A673 (cell line): ENCODE results near the gene PREX1. TPM values are rescaled to one million over a fixed set of nuclear protein-coding genes. Genes with fewer than 3 reads are reported as not detected.

Source experiments
- BruUV-seq: library from RNA; stranded (reverse); fragments of 400-500 nt; replicated peaks from 2 replicates; lab custom pipeline; 2021; lab: Mats Ljungman, UMichigan
- CTCF ChIA-PET: fragments of 300-600 bp; sonication (Branson Sonifier 250); formaldehyde crosslinking; loops from one replicate; lab custom pipeline; 2022; ENCODE audit warnings: antibody characterized with exemption; lab: Charles Lee
- POLR2A ChIA-PET: fragments of 300-600 bp; sonication (Branson Sonifier 250); formaldehyde crosslinking; loops from one replicate; lab custom pipeline; 2022; ENCODE audit warnings: antibody characterized with exemption; ENCODE audit not compliant: low non-redundant PET; lab: Charles Lee
- DNase-seq: peaks from one replicate; pipeline ENCODE4 v3.0.0-alpha.2; 2015; ENCODE audit warnings: low spot score
- H3K27ac ChIP-seq: fragments of 200-600 bp; sonication (generic); 2 replicates; pipeline ENCODE4 v1.5.1; 2016; ENCODE audit warnings: mixed run types, low read depth, mild to moderate bottlenecking, mixed read lengths, antibody characterized with exemption, low read length; ENCODE audit not compliant: poor library complexity, severe bottlenecking
- H3K27me3 ChIP-seq: fragments of 200-600 bp; sonication (generic); replicated peaks from 2 replicates; pipeline ENCODE4 v1.6.1; 2017; ENCODE audit warnings: mixed run types, low read depth, mild to moderate bottlenecking, mixed read lengths, antibody characterized with exemption, low read length; ENCODE audit not compliant: insufficient read depth, poor library complexity
- H3K36me3 ChIP-seq: fragments of 200-600 bp; sonication (generic); 2 replicates; pipeline ENCODE4 v1.6.1; 2016; ENCODE audit warnings: mixed run types, mild to moderate bottlenecking, mixed read lengths, antibody characterized with exemption, low read length; ENCODE audit not compliant: insufficient read depth, poor library complexity, severe bottlenecking
- H3K4me1 ChIP-seq: fragments of 200-600 bp; sonication (generic); 2 replicates; pipeline ENCODE4 v1.6.1; 2017; ENCODE audit warnings: mixed run types, mild to moderate bottlenecking, mixed read lengths, antibody characterized with exemption, low read length; ENCODE audit not compliant: insufficient read depth, poor library complexity, severe bottlenecking
- H3K4me3 ChIP-seq: fragments of 200-600 bp; sonication (generic); 2 replicates; pipeline ENCODE4 v1.5.1; 2016; ENCODE audit warnings: low read depth, mixed run types, mild to moderate bottlenecking, mixed read lengths, low read length; ENCODE audit not compliant: poor library complexity, severe bottlenecking
- H3K9me3 ChIP-seq: fragments of 200-600 bp; sonication (generic); 2 replicates; pipeline ENCODE4 v1.6.1; 2016; ENCODE audit warnings: mixed run types, low read depth, mild to moderate bottlenecking, mixed read lengths, antibody characterized with exemption, low read length; ENCODE audit not compliant: poor library complexity, severe bottlenecking
- EZH2 ChIP-seq: fragments of 200-600 bp; sonication (generic); IDR thresholded peaks from 2 replicates; pipeline ENCODE4 v1.6.1; 2017; ENCODE audit warnings: borderline replicate concordance, low read depth, mild to moderate bottlenecking, mixed read lengths, antibody characterized with exemption, low read length; ENCODE audit not compliant: poor library complexity, severe bottlenecking
- intact Hi-C: fragments of 100-400 bp; cut with micrococcal nuclease; formaldehyde crosslinking; loops from one replicate; pipeline ENCODE4 v1.10.0; 2022; ENCODE audit not compliant: unreplicated experiment
- total RNA-seq: library from RNA; stranded (reverse); gene quantifications from 2 replicates; pipeline ENCODE4 v1.2.3, GENCODE V29; 2021
- TF ChIP-seq, protein P1 (sequence below): fragments of 300-800, 200-600 bp; sonication (generic); conservative IDR thresholded peaks from 2 replicates; pipeline ENCODE4 v1.5.1; 2017; ENCODE audit warnings: low read depth, mild to moderate bottlenecking, antibody characterized with exemption, low read length, moderate library complexity, mixed read lengths

The PREX1 gene
- total RNA-seq, 1 experiment from 2014 or later = 145 TPM

DNA sequence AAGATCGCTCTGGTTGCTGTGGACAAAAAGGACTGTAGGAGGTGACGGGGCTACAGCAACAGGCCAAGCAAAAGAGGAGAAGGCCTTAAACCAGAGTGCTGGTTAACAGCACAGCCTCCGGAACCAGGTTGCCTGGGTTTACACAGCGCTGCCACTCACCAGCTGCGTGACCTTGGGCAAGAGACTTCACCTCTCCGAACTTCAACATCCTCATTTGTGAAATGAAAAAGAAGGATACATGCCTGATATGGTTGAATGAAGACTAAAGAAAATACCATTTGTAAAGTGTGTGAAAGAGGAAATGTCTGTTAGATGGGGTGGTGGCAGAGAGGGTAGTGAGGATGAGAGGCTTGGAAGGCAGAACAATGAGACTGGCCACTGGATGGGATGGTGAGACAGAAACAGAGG lies 44.9 kb downstream of the PREX1 start:
- TF ChIP-seq EZH2 = no peak
- TF ChIP-seq, protein P1, sequence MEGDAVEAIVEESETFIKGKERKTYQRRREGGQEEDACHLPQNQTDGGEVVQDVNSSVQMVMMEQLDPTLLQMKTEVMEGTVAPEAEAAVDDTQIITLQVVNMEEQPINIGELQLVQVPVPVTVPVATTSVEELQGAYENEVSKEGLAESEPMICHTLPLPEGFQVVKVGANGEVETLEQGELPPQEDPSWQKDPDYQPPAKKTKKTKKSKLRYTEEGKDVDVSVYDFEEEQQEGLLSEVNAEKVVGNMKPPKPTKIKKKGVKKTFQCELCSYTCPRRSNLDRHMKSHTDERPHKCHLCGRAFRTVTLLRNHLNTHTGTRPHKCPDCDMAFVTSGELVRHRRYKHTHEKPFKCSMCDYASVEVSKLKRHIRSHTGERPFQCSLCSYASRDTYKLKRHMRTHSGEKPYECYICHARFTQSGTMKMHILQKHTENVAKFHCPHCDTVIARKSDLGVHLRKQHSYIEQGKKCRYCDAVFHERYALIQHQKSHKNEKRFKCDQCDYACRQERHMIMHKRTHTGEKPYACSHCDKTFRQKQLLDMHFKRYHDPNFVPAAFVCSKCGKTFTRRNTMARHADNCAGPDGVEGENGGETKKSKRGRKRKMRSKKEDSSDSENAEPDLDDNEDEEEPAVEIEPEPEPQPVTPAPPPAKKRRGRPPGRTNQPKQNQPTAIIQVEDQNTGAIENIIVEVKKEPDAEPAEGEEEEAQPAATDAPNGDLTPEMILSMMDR = no peak
- BruUV-seq = no TSS peak

DNA sequence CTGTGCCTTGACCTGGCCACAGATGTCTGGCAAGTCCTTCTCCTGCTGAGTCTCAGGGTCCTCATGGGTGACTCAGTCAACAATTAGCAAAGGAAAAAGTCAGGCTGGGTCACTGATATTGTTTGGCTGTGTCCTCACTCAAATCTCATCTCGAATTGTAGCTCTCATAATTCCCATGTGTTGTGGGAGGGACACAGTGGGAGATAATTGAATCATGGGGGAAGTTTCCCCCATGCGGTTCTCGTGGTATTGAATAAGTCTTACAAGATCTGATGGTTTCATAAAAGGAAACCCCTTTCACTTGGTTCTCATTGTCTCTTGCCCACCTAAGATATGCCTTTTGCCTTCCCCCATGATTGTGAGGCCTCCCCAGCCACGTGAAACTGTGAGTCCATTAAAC lies 45.7 kb downstream of the PREX1 start:
- POLR2A ChIA-PET = no interaction called here
- DNase-seq = peak; percentile 46
- TF ChIP-seq, protein P1 = no peak
- TF ChIP-seq EZH2 = no peak
- H3K27ac ChIP-seq = peak overlapping the region; percentile 50
- H3K4me3 ChIP-seq = no peak overlapping the region
- H3K36me3 ChIP-seq = peaks cover 14% of the 10 kb centered on the region
- intact Hi-C loops = no loop called here
- peaks cover 39% of the 10 kb centered on the region for H3K4me1 ChIP-seq
- no TSS peak for BruUV-seq
- CTCF ChIA-PET = no interaction called here
- H3K9me3 ChIP-seq = no peaks in the 10 kb centered on the region
- H3K27me3 ChIP-seq = no peaks in the 10 kb centered on the region

More for the DNA sequence above, 44.9 kb downstream of the PREX1 start:
- H3K4me1 ChIP-seq = peaks cover 48% of the 10 kb centered on the region
- H3K4me3 ChIP-seq = no peak overlapping the region
- ChIA-PET POLR2A (no interaction called here), CTCF (no interaction called here)
- peak overlapping the region; percentile 49 for H3K27ac ChIP-seq
- DNase-seq = no peak
- peaks cover 9% of the 10 kb centered on the region for H3K36me3 ChIP-seq
- no peaks in the 10 kb centered on the region for H3K27me3 ChIP-seq
- intact Hi-C loops = no loop called here
- H3K9me3 ChIP-seq = no peaks in the 10 kb centered on the region

DNA sequence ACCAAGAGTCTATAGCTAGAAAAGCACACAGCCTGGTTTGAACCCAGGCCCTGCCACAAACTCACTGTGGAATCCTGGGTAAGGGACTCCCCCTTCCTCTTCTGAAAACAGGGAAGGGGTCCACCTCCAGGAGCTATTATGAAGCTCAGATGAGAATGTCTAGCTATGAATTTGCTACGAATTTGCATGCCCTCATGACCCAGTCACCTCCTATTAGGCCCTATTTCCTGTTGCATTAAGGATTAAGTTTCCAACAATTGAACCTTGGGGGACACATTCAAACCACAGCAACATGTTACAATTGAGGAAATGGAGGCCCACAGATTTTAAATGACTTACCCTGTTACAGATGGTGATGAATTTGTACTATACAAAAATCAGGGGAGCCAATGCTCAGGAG lies 46.2 kb downstream of the PREX1 start:
- TF ChIP-seq EZH2 = no peak
- TF ChIP-seq, protein P1 = no peak
- DNase-seq = peak; percentile 30
- H3K36me3 ChIP-seq = peaks cover 14% of the 10 kb centered on the region
- no peaks in the 10 kb centered on the region for H3K9me3 ChIP-seq
- no peak overlapping the region for H3K4me3 ChIP-seq
- no peaks in the 10 kb centered on the region for H3K27me3 ChIP-seq
- CTCF ChIA-PET = no interaction called here
- peak overlapping the region; percentile 50 for H3K27ac ChIP-seq
- intact Hi-C loops = no loop called here
- POLR2A ChIA-PET = no interaction called here
- no TSS peak for BruUV-seq
- H3K4me1 ChIP-seq = peaks cover 35% of the 10 kb centered on the region
